Right lobe of liver (tissue), 4 donors: ENCODE data around the gene MLH1.

Source experiments
- CTCF ChIP-seq, 4 donors: fragments of 200-600 bp in 3 of 4; fragments of 450-650 bp in 1 of 4; IDR thresholded peaks; one replicate each; pipeline versions ENCODE4 v1.5.1 to v1.8.0; 2016 to 2022; ENCODE audit warnings: antibody characterized with exemption in 4 of 4, mild to moderate bottlenecking in 2 of 4
- POLR2A ChIP-seq: fragments of 450-650 bp; IDR thresholded peaks from one replicate; pipeline ENCODE4 v1.6.1; 2017; ENCODE audit warnings: antibody characterized with exemption, mild to moderate bottlenecking
- donor health status: DM: no; HTN: no; CAD: no.
- donor health status: DM: no; HTN: no; CAD: no.
- donor health status: DM: no; HTN: yes; CAD: no.

- TF ChIP-seq CTCF (IDR thresholded peaks at IDR 0.05), result no peak
- no peak for TF ChIP-seq POLR2A
These were observed 82.6 kb downstream of the MLH1 start for GRCh38 chr3:37075955-37076354.
